Activated B cell treated with CpG ODN at 0.5 μM for 24 hours (primary cell): ENCODE data around the gene KLHL1. TPM values are rescaled to one million over a fixed set of nuclear protein-coding genes. Genes with fewer than 3 reads are reported as not detected.

ENCODE experiments used
- ATAC-seq: fragments of 200-7000 bp; cut with Tn5 transposase; one replicate; pipeline ENCODE4 v1.10.0; 2021; ENCODE audit warnings: low read depth, mild to moderate bottlenecking, moderate library complexity
- CTCF ChIA-PET: fragments of 350-600 bp; sonication (Branson Sonifier 250); formaldehyde crosslinking; loops from one replicate; lab custom pipeline; 2021; ENCODE audit warnings: antibody characterized with exemption; lab: Charles Lee
- POLR2A ChIA-PET: fragments of 350-600 bp; sonication (Branson Sonifier 250); formaldehyde crosslinking; loops from one replicate; lab custom pipeline; 2021; ENCODE audit warnings: antibody characterized with exemption; lab: Charles Lee
- DNase-seq: peaks from one replicate; pipeline ENCODE4 v3.0.0; 2022
- H3K27ac Mint-ChIP-seq: one replicate; pipeline ENCODE4 v1.8.0; 2020; ENCODE audit warnings: mixed read lengths
- H3K27me3 Mint-ChIP-seq: one replicate; pipeline ENCODE4 v1.8.0; 2021; ENCODE audit warnings: mixed read lengths
- H3K36me3 Mint-ChIP-seq: one replicate; pipeline ENCODE4 v1.8.0; 2021; ENCODE audit warnings: low read depth, mixed read lengths
- H3K4me1 Mint-ChIP-seq: one replicate; pipeline ENCODE4 v1.8.0; 2021; ENCODE audit warnings: mixed read lengths
- H3K4me3 Mint-ChIP-seq: one replicate; pipeline ENCODE4 v1.8.0; 2020; ENCODE audit warnings: mild to moderate bottlenecking, mixed read lengths
- H3K9me3 Mint-ChIP-seq: one replicate; pipeline ENCODE4 v1.8.0; 2020; ENCODE audit warnings: mixed read lengths
- CTCF ChIP-seq: fragments of 200-600 bp; IDR thresholded peaks from one replicate; pipeline ENCODE4 v1.8.0; 2022; ENCODE audit warnings: antibody characterized with exemption, mild to moderate bottlenecking
- intact Hi-C: fragments of 100-400 bp; cut with micrococcal nuclease; formaldehyde crosslinking; loops from one replicate; pipeline ENCODE4 v1.15.1; 2024
- total RNA-seq: library from RNA; stranded (reverse); gene quantifications from 2 replicates; pipeline ENCODE4 v1.2.3, GENCODE V29; 2022

The KLHL1 gene
- total RNA-seq, 1 donor from 2014 or later = not detected

- intact Hi-C loops = no loop called here
- peaks cover 9% of the 10 kb centered on the region for H3K9me3 Mint-ChIP-seq
- no peak for ATAC-seq
- POLR2A ChIA-PET = no interaction called here
- no peak for DNase-seq
- no peaks in the 10 kb centered on the region for H3K4me1 Mint-ChIP-seq
- CTCF ChIA-PET = no interaction called here
- no peaks in the 10 kb centered on the region for H3K36me3 Mint-ChIP-seq
- no peak overlapping the region for H3K4me3 Mint-ChIP-seq
- H3K27ac Mint-ChIP-seq = no peak overlapping the region
- H3K27me3 Mint-ChIP-seq = no peaks in the 10 kb centered on the region
- TF ChIP-seq CTCF = no peak
These were observed 160.7 kb downstream of the KLHL1 start for GRCh38 chr13:69947582-69947981.

GRCh38 chr13:69946511-69946910 lies 161.7 kb downstream of the KLHL1 start:
- Mint-ChIP-seq H3K9me3 (peaks cover 6% of the 10 kb centered on the region), H3K4me3 (no peak overlapping the region), H3K36me3 (no peaks in the 10 kb centered on the region), H3K4me1 (no peaks in the 10 kb centered on the region), H3K27ac (no peak overlapping the region), H3K27me3 (no peaks in the 10 kb centered on the region)
- CTCF ChIA-PET = no interaction called here
- intact Hi-C loops = no loop called here
- no peak for TF ChIP-seq CTCF
- ATAC-seq = no peak
- POLR2A ChIA-PET = no interaction called here
- no peak for DNase-seq

GRCh38 chr13:69935043-69935442 lies 173.2 kb downstream of the KLHL1 start:
- no peaks in the 10 kb centered on the region for H3K4me1 Mint-ChIP-seq
- no peaks in the 10 kb centered on the region for H3K36me3 Mint-ChIP-seq
- no peak overlapping the region for H3K27ac Mint-ChIP-seq
- CTCF ChIA-PET = no interaction called here
- POLR2A ChIA-PET = no interaction called here
- no peaks in the 10 kb centered on the region for H3K9me3 Mint-ChIP-seq
- no peak for TF ChIP-seq CTCF
- H3K4me3 Mint-ChIP-seq = no peak overlapping the region
- H3K27me3 Mint-ChIP-seq = no peaks in the 10 kb centered on the region
- DNase-seq (no peak), ATAC-seq (no peak)
- intact Hi-C loops = no loop called here

GRCh38 chr13:69928262-69928661 lies 180.0 kb downstream of the KLHL1 start:
- H3K36me3 Mint-ChIP-seq = no peaks in the 10 kb centered on the region
- DNase-seq = no peak
- H3K4me1 Mint-ChIP-seq = no peaks in the 10 kb centered on the region
- intact Hi-C loops = no loop called here
- ChIA-PET CTCF (no interaction called here), POLR2A (no interaction called here)
- TF ChIP-seq CTCF = no peak
- H3K4me3 Mint-ChIP-seq = no peak overlapping the region
- H3K27me3 Mint-ChIP-seq = no peaks in the 10 kb centered on the region
- no peak overlapping the region for H3K27ac Mint-ChIP-seq
- H3K9me3 Mint-ChIP-seq = peaks cover 2% of the 10 kb centered on the region
- ATAC-seq = no peak

- no peaks in the 10 kb centered on the region for H3K4me1 Mint-ChIP-seq
- no peak for ATAC-seq
- no peaks in the 10 kb centered on the region for H3K27me3 Mint-ChIP-seq
- H3K4me3 Mint-ChIP-seq = no peak overlapping the region
- peaks cover 4% of the 10 kb centered on the region for H3K9me3 Mint-ChIP-seq
- no peak overlapping the region for H3K27ac Mint-ChIP-seq
- intact Hi-C loops = no loop called here
- CTCF ChIA-PET = no interaction called here
- DNase-seq = no peak
- no peak for TF ChIP-seq CTCF
- H3K36me3 Mint-ChIP-seq = no peaks in the 10 kb centered on the region
- POLR2A ChIA-PET = no interaction called here
These were observed 187.1 kb downstream of the KLHL1 start for GRCh38 chr13:69921156-69921555.
